Medulla oblongata (tissue), 1 donor: ENCODE results near the gene CLCN2.
"Not testable (repeated sequence)": the region's sequence is repeated elsewhere in the genome, so short reads cannot be mapped to it uniquely, and the experiment has no call there.

Source experiments
- DNase-seq: peaks from one replicate; pipeline ENCODE4 v3.0.0-alpha.2; 2015; ENCODE audit errors: extremely low spot score

Gene CLCN2

GRCh38 chr3:184345317-184346144 is 15.9 kb downstream of the CLCN2 start:
- peak; percentile 97 for DNase-seq

GRCh38 chr3:184344579-184345316 is 16.7 kb downstream of the CLCN2 start:
- DNase-seq, result peak; percentile 44

- no peak for DNase-seq
These were observed 18.1 kb downstream of the CLCN2 start for GRCh38 chr3:184343200-184343876.

GRCh38 chr3:184341925-184342324 is 19.5 kb downstream of the CLCN2 start:
- no peak for DNase-seq

- not testable (repeated sequence) for DNase-seq
These were observed 21.8 kb downstream of the CLCN2 start for GRCh38 chr3:184339451-184340135.

GRCh38 chr3:184339001-184339400 is 22.4 kb downstream of the CLCN2 start:
- no peak for DNase-seq

- peak; percentile 84 for DNase-seq
These were observed 22.9 kb downstream of the CLCN2 start for GRCh38 chr3:184338511-184338945.

- no peak for DNase-seq
These were observed 23.4 kb downstream of the CLCN2 start for GRCh38 chr3:184337981-184338380.

- peak; percentile 80 for DNase-seq
These were observed 24.0 kb downstream of the CLCN2 start, which contains the start of gene FAM131A for GRCh38 chr3:184337399-184337714. Gene FAM131A, plus strand, starts transcription at chr3:184337600. Its CDS starts 31 bp downstream, at chr3:184337631.

- peak; percentile 86 for DNase-seq
These were observed 24.6 kb downstream of the CLCN2 start for GRCh38 chr3:184336547-184337398.

- DNase-seq, result peak; percentile 88
These were observed 25.5 kb downstream of the CLCN2 start for GRCh38 chr3:184335661-184336546.

- DNase-seq, result no peak
These were observed 26.1 kb downstream of the CLCN2 start for GRCh38 chr3:184335291-184335660.

GRCh38 chr3:184334470-184335158 is 26.8 kb downstream of the CLCN2 start:
- no peak for DNase-seq

- DNase-seq, result no peak
These were observed 27.7 kb downstream of the CLCN2 start for GRCh38 chr3:184333700-184334099.

GRCh38 chr3:184333190-184333589 is 28.2 kb downstream of the CLCN2 start:
- no peak for DNase-seq

GRCh38 chr3:184332370-184333090 is 28.9 kb downstream of the CLCN2 start:
- no peak for DNase-seq

- no peak for DNase-seq
These were observed 32.9 kb downstream of the CLCN2 start for GRCh38 chr3:184328516-184328915.

- no peak for DNase-seq
These were observed 34.2 kb downstream of the CLCN2 start for GRCh38 chr3:184327171-184327570.
